Coronary artery (tissue), 2 donors: ENCODE data around the gene DHRS4L2.
"Not testable (repeated sequence)": the region's sequence is repeated elsewhere in the genome, so short reads cannot be mapped to it uniquely, and the experiment has no call there.

ENCODE experiments used
- DNase-seq: peaks from one replicate; pipeline ENCODE4 v3.0.0-alpha.2; 2017; ENCODE audit warnings: low spot score
- H3K27ac ChIP-seq, 2 donors: fragments of 200-600 bp; sonication (generic); one replicate each; pipeline ENCODE4 v1.5.1; 2016 to 2019
- H3K4me3 ChIP-seq: fragments of 200-600 bp; sonication (generic); 2 replicates; pipeline ENCODE4 v1.5.1; 2016; ENCODE audit warnings: mild to moderate bottlenecking, moderate library complexity
- CTCF ChIP-seq: fragments of 200-600 bp; sonication (generic); IDR thresholded peaks from one replicate; pipeline ENCODE4 v1.5.1; 2019; ENCODE audit warnings: antibody characterized with exemption

The DHRS4L2 gene

GRCh38 chr14:24011051-24011450, 22.3 kb downstream of the DHRS4L2 start:
- DNase-seq: no peak
- Histone ChIP-seq H3K27ac (no peak overlapping the region), H3K4me3 (no peak overlapping the region)
- TF ChIP-seq CTCF: no peak

- peak overlapping the region in 1 of 2 donors; percentile 74 for H3K27ac ChIP-seq
- DNase-seq, H3K4me3 ChIP-seq: not testable (repeated sequence)
These were observed 24.1 kb downstream of the DHRS4L2 start for GRCh38 chr14:24012726-24013273.

- no peak overlapping the region for H3K27ac ChIP-seq
- DNase-seq: no peak
- no peak overlapping the region for H3K4me3 ChIP-seq
- peak; percentile 84 for TF ChIP-seq CTCF
These were observed 25.2 kb downstream of the DHRS4L2 start for GRCh38 chr14:24013654-24014514.

GRCh38 chr14:24015745-24016144, 27.0 kb downstream of the DHRS4L2 start:
- not testable (repeated sequence) for DNase-seq, H3K4me3 ChIP-seq, H3K27ac ChIP-seq

- not testable (repeated sequence) for DNase-seq, H3K4me3 ChIP-seq, H3K27ac ChIP-seq
These were observed 30.2 kb downstream of the DHRS4L2 start for GRCh38 chr14:24018978-24019377.

GRCh38 chr14:24019944-24020343, 31.2 kb downstream of the DHRS4L2 start:
- not testable (repeated sequence) for H3K4me3 ChIP-seq, H3K27ac ChIP-seq, DNase-seq

GRCh38 chr14:24020520-24020919, 31.8 kb downstream of the DHRS4L2 start:
- H3K4me3 ChIP-seq, DNase-seq: not testable (repeated sequence)

GRCh38 chr14:24024939-24025418, 36.2 kb downstream of the DHRS4L2 start:
- not testable (repeated sequence) for H3K4me3 ChIP-seq, DNase-seq, H3K27ac ChIP-seq

More at GRCh38 chr14:24020520-24020919, 31.8 kb downstream of the DHRS4L2 start:
- not testable (repeated sequence) for H3K27ac ChIP-seq

- not testable (repeated sequence) for H3K27ac ChIP-seq, DNase-seq, H3K4me3 ChIP-seq
These were observed 41.0 kb downstream of the DHRS4L2 start for GRCh38 chr14:24029687-24030086.

GRCh38 chr14:24031331-24031730, 42.6 kb downstream of the DHRS4L2 start:
- H3K27ac ChIP-seq, H3K4me3 ChIP-seq, DNase-seq: not testable (repeated sequence)

- TF ChIP-seq CTCF: no peak
- Histone ChIP-seq H3K4me3 (no peak overlapping the region), H3K27ac (no peak overlapping the region)
- DNase-seq: no peak
These were observed 44.1 kb downstream of the DHRS4L2 start for GRCh38 chr14:24032727-24033418.

GRCh38 chr14:24035769-24036168, 47.0 kb downstream of the DHRS4L2 start:
- Histone ChIP-seq H3K27ac (peak overlapping the region; percentile 84 to 99), H3K4me3 (peak overlapping the region; percentile 91)
- DNase-seq: not testable (repeated sequence)
